Smooth muscle cell of the pulmonary artery (primary cell): Measurements from ENCODE around the gene FCRL3. TPM values are rescaled to one million over a fixed set of nuclear protein-coding genes. Genes with fewer than 3 reads are reported as not detected.

Source experiments
- total RNA-seq: library from RNA; depleted of rRNA; stranded (reverse); fragments of >200 nt; gene quantifications from 2 replicates; pipeline ENCODE4 v1.2.3, GENCODE V29; 2014

Gene FCRL3, protein sequence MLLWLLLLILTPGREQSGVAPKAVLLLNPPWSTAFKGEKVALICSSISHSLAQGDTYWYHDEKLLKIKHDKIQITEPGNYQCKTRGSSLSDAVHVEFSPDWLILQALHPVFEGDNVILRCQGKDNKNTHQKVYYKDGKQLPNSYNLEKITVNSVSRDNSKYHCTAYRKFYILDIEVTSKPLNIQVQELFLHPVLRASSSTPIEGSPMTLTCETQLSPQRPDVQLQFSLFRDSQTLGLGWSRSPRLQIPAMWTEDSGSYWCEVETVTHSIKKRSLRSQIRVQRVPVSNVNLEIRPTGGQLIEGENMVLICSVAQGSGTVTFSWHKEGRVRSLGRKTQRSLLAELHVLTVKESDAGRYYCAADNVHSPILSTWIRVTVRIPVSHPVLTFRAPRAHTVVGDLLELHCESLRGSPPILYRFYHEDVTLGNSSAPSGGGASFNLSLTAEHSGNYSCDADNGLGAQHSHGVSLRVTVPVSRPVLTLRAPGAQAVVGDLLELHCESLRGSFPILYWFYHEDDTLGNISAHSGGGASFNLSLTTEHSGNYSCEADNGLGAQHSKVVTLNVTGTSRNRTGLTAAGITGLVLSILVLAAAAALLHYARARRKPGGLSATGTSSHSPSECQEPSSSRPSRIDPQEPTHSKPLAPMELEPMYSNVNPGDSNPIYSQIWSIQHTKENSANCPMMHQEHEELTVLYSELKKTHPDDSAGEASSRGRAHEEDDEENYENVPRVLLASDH
- total RNA-seq = not detected in 2 replicates

DNA sequence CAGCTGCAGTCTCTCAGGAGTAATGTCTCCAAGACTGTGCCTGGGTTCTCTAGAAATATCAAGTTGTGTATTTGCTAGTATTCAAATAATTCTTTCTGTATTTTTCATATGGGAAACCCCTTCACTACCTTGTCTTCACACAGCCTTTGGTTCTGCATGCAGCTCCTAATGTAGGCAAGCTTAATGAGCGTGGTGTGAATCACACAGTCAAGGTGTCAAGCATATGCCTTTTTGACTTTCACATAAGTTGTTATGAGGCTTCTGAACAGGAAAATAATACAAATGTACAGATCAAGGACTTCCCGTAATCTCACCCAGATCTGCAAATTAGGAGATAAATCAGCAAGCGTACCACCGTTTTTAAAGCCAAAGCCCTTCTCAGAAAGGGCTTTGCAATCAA is at the start of gene FCRL3:
Gene FCRL3, minus strand, starts transcription at position 38 of the 400 bp plus-strand sequence. CDS start 280 bp downstream, outside the sequence.

Other genes starting within 250 kb of the FCRL3 start
- gene FCRL5, start 148.3 kb downstream of the FCRL3 start, total RNA-seq = not detected in 2 replicates
- gene FCRL4, start 102.7 kb downstream of the FCRL3 start, total RNA-seq = not detected in 2 replicates
- not detected in 2 replicates for gene FCRL2, start 76.4 kb upstream of the FCRL3 start, total RNA-seq
- gene FCRL1, start 119.4 kb upstream of the FCRL3 start, total RNA-seq = not detected in 2 replicates
- gene CD5L, start 141.0 kb upstream of the FCRL3 start, total RNA-seq = not detected in 2 replicates